ENCODE results near the gene IQGAP3. TPM values are rescaled to one million over a fixed set of nuclear protein-coding genes. Genes with fewer than 3 reads are reported as not detected.
A peak's percentile ranks its signal among the peaks of the same experiment; 100 is the strongest.

IQGAP3 gene
- polyA plus RNA-seq, 10 donors, result 5.3 to 11.5 (median 7.3) TPM

DNA sequence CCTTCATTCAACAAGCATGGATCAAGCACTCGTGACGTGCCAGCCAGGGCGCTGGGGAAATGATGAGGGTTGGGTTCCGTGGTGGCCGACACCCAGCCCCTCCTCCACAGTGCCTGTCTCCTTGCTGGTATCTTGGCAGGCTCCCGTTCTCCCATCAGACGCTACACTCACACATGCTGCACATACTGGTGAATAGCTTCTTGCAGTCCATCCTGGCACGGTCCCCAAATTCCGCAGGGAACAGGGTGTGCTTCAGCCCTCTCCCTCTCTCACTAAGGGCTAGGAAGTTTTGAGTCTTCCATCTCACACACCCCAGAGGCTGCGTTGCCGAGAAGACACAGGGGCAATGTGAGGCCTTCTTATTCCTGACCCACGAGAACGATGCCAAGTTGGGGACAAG, 61.7 kb downstream of the IQGAP3 start:
- peak in 1 of 3 donors; percentile 38 for DNase-seq

DNA sequence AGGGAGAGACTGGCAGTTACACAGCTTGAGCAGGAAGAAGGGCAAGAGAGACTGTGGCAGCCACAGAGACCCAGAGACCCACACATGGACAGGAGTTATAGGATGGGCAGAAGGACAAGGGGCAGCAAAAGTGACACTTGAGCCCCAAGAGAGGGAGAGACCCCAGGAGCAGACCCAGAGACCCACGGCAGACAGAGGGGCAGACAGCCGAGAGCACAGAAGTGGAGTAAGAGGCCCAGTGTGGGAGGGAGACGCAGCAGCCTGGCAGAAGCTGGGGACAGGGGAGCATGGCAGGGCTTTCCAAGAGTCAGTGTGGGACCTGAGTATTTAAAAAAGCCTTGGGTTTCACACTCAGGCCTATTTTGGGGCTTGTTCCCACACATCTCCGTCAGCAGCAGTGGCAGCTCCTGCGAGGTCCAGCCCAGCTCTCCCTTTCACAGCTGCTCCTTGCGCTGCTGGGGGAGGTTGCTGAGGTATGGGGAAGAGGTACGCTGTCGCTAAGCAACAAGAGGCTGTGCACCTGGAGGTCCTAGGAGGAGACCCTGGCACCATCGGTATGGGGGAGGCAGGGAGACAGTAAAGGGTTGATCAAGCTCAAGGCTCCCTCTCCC, 62.8 kb downstream of the IQGAP3 start:
- DNase-seq, result no peak

DNA sequence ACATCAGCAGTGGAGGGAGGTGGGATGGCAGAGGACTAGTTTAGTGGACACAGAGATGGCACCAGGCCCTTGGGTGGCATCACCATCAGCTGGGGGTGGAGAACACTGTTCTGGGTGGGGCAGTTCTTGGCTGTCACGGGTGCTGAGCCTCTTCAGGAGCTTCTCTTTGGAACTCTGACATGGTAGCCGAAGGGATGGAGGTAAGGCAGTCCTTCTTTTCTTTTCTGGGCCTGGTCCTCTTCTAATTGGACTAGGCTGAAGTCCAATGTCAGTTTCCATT, 63.5 kb downstream of the IQGAP3 start:
- no peak for DNase-seq

DNA sequence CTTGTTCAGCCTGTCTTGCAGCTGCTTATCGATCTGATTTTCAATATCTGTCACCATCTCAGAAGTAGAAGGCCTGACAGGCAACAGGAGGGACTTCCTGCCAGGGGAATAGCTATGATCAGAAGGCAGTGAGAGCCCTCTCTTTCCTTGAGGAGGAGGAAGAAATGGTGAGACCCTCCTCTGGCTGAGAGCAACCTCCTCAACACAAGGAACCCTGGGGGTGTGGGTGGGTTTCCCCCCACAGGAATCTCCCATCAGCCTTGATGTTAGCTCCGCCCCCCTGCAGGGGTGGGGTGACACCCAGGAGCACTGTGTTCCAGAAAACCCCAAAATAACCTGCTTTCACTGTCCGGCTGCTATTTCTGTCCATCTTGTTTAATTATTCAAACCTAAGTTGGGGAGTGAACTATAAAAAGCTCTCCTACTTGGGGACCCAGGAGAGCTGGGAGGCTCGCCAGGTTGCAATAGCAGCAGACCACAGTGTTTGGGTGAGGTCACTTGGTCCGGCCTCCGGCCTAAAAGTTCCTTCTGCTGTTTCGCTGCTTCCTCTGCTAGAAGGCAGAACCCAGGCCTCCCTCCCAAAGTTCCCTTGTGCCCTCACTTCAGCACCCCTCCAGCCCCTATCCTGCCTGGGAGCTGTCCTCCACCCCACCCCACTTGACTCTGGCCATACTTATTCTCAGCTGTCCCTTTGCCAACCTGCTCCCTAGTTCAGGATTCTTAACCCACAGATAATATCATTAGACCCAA, 64.0 kb downstream of the IQGAP3 start:
- peak in 1 of 3 donors; percentile 71 for DNase-seq

DNA sequence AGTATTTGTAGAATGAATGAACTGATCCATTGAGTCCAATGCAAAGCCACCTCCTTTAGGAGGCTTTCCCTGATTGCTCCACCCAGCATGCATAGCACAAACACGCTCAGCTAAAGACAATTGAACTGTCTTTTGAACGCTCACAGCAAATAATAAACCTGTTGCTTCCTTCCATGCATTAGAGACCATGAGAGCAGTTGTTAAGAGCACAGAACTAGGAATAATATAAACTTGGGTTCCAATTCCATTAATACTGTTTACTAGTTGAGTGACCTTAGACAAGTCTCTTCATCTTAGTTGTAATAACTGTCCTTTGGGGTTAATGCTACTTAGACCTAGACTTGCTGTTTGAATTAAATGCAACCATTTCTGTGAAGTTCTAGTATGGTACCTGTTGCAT, 65.9 kb downstream of the IQGAP3 start:
- no peak for DNase-seq

DNA sequence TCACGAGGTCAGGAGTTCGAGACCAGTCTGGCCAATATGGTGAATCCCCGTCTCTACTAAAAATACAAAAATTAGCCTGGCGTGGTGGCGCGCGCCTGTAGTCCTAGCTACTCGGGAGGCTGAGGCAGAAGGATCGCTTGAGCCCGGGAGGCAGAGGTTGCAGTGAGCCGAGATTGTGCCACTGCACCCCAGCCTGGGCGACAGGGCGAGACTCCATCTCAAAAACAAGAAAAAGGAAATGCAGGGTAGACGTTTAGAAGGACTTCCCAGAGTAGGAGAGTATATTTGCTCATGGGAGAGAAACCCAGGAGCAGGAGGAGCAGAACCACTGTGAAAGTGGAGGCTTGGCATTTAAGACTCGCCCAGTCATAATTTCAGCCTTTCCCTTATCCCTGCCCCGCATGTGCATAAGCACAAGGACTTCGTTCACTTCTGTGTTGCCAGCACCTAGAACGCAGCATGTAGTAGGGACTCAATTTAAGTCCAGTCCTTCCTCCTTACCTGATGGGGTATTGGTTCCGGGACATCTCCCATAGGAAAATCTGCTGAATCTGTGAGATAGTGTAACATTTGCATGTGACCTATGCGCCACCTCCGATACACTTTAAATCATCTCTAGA, 66.6 kb downstream of the IQGAP3 start:
- DNase-seq, result no peak

DNA sequence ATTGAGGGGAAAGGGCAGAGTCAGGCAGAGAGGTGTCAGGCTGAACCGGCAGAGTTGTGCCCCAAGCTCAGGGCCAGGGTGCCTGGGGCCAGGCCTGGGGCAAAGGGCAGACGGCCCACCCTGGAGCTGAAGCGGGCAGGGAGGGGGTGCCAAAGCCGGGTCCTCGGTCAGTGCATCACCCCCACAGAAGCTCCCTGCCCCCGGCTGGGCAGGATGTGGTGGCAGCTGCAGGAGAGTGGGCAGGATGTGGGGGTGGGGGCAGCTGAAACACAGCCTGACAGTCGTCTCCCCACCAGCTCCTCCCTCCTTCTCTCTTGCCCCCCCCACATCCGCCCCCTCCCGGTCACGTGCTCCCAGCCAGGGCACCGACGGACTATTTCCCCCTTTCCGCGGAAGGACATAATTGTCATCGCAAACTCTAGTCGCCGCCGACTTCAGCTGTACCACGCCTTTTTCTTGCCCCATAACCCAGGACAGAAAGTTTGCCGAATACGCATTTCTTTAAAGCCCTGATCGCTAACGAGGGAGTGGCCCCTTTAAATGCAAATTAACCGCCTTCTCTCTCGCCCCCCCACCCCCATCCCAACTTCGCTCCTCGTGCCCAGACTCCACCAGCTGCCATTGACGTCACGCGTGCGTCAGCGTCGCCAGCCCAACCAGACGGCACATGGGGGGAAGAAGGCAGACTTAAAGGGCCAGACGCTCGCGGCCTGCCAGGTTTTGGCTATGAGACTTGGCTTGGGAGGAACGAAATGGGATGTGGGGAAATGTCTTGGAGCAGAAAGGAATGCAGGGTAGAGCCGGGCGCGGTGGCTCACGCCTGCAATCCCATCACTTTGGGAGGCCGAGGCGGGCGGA, 67.3 kb downstream of the IQGAP3 start:
- DNase-seq, result peak; percentile 99 to 100 (median 100)

DNA sequence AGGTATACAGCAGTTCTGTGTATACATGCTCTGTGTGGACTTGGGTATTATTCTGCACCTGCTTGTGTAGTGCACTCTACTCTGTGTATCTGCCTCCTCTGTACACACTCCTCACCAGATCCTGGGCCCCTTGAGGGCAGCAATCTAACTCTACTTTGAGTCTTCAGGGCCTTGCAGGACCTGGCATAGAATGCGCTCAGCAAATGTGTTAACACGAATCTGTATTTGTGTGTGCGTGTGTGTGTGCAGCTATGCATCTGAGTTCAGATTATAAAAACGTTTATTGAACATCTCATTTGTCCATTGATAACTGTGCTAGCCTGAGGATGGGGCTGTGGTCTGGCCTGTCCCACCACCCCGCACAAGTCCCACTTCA, 67.9 kb downstream of the IQGAP3 start:
- DNase-seq, result no peak

DNA sequence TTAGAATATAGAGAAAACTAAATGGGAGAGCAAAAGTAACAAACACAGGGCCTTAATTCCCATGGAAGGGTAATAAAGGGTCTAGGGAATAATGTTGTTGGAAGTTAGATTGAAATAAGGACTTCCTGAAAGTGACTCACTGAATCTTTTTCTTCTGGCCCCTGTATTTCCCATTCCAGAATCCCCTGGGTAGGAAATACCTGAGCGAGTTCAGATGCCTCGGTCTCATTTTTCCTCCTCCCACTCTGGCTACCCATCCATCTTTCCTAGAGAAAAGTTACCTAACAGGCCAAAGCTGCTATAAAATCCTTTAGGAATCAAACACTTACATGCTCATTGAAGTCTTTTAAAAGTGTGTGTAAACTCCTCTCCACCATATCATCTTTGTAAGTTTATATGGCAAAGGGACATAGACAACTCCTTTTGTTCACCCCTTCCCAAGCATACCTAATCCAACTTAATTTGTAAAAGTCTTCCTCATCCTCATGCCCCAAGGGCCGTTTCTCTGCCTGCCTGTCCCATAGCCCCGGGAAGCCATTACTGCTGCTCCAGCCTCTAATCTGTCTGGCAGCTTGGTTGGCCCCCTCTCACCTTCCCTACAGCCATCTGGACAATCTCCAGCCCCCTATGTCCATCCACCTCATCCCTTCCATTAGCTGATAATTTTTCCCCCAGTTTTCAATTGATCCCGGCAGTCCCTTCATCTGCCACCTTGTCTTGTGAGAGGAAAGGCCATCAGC, 68.5 kb downstream of the IQGAP3 start:
- DNase-seq, result peak in 1 of 3 donors; percentile 37

DNA sequence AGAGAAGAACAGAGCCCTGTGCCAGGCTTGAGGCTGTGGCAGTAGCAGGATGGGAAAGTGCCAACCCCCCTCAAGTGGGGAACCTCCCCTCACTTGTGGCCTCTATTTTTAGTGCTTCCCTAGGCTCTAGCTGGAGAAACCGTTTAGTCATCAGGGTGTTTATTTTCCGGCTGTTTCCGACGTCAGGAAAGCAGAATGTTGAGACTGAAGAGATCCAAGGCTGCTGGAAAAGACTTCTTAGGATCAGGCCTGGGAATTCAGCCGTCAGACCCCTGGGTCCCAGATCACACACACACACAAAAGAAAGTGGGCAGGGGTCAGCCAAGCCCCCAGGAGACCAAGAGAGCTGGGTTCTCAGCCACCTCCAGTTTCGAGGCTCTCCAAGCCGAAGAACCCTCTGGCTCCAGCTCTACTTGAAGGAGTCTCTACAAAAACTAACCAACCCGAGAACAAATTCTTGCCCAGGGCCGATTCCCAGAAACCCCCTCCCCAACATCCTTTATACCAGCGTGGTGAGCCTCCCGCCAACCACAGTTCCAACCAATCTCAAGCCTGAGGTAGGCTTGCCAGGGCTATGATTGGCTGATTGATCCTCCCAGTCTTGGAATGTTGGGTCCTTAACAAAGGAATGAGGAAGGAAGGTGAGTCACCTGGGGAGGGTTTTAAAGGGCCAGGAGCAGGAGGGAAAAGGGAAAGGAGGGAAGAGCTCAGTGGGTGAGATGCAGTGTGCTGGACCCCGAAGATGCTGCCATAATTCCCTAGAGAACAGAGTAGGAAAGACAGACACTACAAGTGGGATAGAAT, 69.3 kb downstream of the IQGAP3 start:
- peak; percentile 79 to 92 (median 88) for DNase-seq

DNA sequence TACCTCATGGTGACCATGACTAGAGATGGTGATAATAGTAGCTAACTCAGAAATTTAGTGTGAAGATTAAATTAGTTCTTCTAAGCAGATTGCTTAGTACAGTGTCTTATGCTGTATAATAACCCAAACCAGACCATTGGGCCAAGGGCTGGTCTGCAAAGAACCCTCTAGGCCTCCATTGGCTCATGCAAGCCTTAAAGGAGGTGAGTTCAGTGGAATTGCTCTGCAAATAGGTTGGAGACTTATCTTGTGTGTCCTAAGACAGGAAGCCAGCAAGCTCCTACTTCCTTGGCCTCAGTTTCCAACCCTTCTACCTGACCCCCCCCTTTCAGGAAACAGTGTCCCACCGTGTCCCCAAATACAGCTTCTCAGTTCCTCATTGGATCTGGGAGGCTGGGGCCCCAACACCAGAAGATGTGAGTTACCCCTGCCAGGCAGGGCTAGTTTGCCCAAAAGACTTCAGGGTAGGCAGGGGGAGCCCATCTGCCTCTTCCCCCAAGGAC, 69.9 kb downstream of the IQGAP3 start:
- DNase-seq, result peak in 1 of 3 donors; percentile 28

DNA sequence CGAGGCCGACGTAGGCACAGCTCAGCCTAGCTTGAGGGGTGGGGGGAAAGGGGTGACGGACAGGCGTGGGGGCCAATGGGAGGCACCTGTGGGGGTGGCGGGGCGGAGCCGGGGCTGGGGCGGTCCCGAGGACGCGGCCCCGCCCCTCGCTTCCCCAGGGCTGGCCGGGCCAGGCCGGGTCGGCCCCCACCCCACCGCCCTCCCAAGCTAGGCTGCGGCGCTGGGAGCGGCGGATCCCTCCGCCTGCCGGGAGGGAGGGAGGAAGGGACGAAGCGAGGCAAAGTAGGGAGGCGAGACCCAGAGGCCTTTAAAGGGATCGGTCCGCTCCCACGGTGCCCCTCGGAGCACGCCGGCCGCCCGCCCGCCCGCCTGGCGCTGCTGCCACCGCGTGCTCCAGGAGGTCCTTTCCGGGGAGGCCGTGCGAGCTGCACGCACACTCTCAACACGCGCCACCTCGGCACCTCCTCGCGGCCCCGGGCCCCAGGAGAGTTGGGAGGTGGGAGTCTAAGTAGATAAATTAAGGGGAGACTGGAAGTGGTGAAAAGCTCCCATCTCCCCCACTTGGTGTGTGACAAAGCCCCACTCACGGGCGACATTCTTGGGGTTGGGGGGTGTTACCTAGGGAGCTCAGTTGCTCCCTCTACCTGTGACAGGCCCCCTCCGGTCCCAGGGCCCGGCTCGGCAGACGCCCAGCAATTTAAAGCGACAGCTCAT, 71.4 kb downstream of the IQGAP3 start:
- DNase-seq, result peak; percentile 97 to 99 (median 98)

DNA sequence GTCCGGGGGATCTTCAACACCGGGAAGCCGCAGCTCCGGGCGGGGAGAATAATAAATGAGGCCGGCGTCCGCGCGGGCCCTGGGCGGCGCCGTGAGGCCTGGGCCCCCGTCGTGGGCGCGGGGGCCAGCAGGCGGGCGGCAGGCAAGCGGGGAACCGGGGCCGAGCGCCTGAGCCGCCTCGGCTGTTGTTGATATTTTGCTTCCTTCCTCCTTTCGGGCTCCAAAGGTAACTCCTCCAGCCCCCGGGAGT, 71.9 kb downstream of the IQGAP3 start, which contains the start of gene MEF2D:
MEF2D (minus strand) TSS at position 233 of the 250 bp plus-strand sequence. CDS start 17,483 bp downstream, outside the sequence.
- no peak for DNase-seq

DNA sequence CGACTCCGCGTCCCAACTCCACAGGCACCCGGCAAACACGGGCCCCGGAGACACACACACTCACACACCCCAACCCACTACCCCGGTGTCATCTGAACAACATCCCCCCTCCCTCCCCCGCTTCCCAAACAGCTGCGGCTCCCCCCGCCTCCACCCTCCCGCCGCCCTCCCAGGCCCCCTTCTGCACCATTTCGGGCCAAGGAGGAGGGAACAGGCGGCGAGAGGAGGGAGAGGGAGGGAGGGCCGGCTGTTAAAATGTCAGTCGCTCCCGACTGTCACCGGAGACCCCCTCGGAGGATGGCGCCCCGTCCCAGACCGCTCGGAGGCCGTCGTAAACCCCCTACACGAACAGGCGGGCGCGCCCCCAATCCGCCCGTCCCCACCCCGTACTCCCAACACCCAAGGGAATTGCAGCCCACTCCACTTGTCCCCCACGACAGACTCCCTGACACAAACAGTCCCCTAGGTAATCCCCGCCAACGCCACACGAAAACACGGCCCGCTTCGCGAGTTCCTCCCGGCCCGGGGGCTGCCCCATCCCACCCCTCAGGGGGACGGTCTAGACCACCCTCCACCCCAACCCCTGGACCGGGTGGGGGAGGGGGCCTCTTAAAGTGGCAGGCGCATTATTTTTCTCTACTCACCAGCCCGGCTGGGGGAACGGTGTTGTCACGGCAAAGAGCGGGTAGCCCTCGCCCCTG, 72.4 kb downstream of the IQGAP3 start:
- peak; percentile 78 to 94 (median 88) for DNase-seq

DNA sequence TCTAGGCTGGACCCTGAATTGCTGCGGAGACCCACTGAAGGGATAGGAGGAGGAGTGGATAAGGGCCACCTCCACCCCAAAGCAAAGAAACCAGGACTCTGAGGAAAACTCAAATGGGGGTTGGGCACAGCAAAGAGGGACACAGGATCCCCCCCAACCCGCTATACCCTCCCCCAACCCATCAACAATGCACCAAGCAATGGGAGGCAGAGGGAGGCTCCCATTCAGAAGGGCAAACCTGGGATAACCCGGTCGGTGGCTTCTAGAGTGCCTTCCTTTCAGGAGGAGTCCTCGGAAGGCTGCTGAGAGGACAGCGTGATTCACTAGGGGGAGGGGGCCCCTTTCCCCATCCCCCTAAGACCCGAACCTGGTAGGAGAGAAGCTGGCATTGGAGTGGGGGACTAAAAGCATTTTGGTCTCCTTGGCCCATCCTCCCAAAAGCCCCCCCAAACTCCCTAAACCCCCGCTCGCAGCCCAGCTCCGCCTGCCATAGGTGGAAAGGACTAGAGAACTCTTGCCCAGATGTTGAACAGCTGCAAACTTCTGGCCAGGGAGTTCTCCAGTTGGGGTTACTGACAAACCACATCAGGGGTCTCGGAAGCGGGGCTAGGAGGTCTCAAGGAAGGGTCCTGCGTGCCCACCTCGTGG, 73.0 kb downstream of the IQGAP3 start:
- DNase-seq, result no peak

DNA sequence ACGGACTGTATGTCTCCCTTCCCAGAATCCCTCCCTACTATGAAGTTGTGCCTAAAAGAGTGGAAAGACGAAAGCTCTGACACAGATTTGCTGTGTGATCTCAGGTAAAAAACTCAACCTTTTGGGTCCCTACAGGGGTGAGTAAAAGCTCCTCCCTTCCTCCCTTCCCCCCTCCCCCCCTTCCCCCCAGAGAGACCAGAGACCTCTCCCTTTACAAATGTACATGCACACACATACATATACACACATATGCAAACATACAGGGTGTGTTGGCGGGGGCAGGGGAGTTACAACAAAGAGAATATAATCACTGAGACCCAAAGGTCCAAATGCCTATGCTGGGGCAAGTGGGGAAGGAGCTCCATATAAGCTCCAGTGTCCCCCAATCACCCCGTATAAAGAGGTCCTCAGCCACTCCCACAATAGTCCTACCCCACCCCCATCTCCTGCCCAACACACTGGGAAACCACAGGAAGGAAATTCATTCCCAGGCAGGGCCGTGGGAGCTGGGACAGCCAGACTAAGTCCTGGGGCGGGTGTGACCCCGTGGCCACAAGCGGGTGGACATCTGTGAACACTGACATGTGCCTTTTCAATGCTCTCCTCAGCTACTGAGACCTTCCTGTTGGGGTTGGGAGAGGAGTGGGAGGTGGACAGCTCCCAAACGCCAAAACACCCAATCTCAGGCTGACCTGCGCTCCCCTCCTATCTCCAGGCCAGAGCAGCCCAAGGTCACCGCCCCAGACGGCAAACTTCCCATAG, 73.8 kb downstream of the IQGAP3 start:
- peak in 1 of 3 donors; percentile 53 for DNase-seq

DNA sequence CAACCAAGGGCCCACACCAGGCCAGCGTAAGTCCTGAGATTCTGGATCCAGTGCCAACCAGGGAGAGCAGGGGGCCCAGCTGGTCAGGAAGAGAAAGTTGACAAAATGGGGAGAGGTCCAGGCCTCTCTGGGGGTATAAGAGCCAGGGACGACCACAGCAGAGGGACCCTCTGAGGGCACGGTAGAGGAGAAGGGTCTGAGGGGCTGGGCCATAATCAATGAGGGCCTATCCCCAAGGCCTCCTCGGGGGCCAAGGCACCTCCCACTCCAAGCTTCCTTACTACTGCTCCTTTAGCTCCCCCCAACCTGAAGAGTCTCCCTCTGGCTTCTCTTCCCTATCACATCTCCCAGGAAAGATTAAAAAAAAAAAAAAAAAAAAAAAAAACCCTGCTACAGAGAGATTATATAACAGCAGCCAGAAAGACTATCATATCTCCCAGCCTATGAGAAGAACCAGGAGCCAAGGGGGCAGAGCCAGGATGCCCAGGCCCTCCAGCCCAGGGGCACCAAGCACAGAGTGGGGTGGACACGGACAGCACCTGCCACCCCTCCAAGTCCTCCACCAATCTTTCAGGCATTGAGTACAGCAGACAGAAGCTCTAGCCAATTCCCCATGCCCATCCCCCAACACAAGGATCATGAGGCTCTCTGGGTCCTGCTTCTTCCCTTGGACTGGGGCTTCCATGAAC, 74.5 kb downstream of the IQGAP3 start:
- DNase-seq, result no peak

All from muscle of back (tissue), 11 donors.